ENCODE data around the gene PPP3R2. TPM values are rescaled to one million over a fixed set of nuclear protein-coding genes. Genes with fewer than 3 reads are reported as not detected.

PPP3R2 gene
- polyA plus RNA-seq, 1 donor (not counting 4 experiments of a cell fraction or from before 2014, with no cell fraction given) = not detected

DNA sequence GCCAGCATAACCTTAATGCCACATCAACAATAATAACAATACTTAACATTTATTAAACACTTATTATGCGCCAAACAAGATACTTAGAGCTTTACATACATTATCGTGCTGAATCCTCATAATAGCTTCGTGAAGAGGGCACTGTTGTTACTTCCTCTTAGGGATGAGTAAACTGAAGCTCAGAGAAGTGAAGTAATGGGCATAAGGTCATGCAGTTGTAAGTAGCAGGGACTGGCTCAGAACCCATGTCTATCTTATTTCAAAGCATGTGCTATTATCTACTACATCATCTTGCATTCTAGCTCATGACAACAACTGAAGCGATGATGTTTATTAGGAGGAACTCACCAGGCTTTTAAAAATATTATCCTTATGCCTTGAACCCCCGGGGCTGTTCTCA is 34.9 kb upstream of the PPP3R2 start:
- Histone ChIP-seq H3K4me2 (ENCODE audit: control insufficient read depth, extremely low read depth, insufficient read depth, low read depth, low read length) (no peak overlapping the region), H2AFZ (ENCODE audit: control insufficient read depth, low read length) (no peak overlapping the region), H3K4me3 (ENCODE audit: control insufficient read depth in 2 of 3, extremely low read depth in 1 of 3, insufficient read depth in 2 of 3, low read depth in 1 of 3, low read length in 3 of 3) (no peak overlapping the region), H3K9me1 (ENCODE audit: control insufficient read depth, extremely low read depth, insufficient read depth, low read length) (no peaks in the 10 kb centered on the region), H3K27me3 (ENCODE audit: control insufficient read depth, extremely low read depth, insufficient read depth, low read length) (no peaks in the 10 kb centered on the region), H4K20me1 (ENCODE audit: control insufficient read depth, extremely low read depth, insufficient read depth, low read length) (no peaks in the 10 kb centered on the region), H3K79me2 (ENCODE audit: control insufficient read depth, insufficient read depth, low read length) (no peaks in the 10 kb centered on the region), H3K36me3 (ENCODE audit: control insufficient read depth in 2 of 2, extremely low read depth in 1 of 2, insufficient read depth in 2 of 2, low read length in 2 of 2) (no peaks in the 10 kb centered on the region), H3K4me1 (ENCODE audit: control insufficient read depth, extremely low read depth, insufficient read depth, low read length) (no peaks in the 10 kb centered on the region), H3K27ac (ENCODE audit: control insufficient read depth, insufficient read depth, low read length) (no peak overlapping the region), H3K9ac (ENCODE audit: control insufficient read depth, extremely low read depth, insufficient read depth, low read length) (no peak overlapping the region), H3K9me3 (ENCODE audit: control insufficient read depth, low read depth, low read length) (no peaks in the 10 kb centered on the region)
- dilution Hi-C loops (cut with MboI; ENCODE audit: extremely low pct_ligation_motif_present, low sequenced_read_pairs) = no loop called here
- no peak for FAIRE-seq
- no peak for DNase-seq (ENCODE audit: low read depth, low spot score)
- no peak for TF ChIP-seq EZH2 (IDR thresholded peaks at IDR 0.05; ENCODE audit: low read length)
- TF ChIP-seq, protein P1, sequence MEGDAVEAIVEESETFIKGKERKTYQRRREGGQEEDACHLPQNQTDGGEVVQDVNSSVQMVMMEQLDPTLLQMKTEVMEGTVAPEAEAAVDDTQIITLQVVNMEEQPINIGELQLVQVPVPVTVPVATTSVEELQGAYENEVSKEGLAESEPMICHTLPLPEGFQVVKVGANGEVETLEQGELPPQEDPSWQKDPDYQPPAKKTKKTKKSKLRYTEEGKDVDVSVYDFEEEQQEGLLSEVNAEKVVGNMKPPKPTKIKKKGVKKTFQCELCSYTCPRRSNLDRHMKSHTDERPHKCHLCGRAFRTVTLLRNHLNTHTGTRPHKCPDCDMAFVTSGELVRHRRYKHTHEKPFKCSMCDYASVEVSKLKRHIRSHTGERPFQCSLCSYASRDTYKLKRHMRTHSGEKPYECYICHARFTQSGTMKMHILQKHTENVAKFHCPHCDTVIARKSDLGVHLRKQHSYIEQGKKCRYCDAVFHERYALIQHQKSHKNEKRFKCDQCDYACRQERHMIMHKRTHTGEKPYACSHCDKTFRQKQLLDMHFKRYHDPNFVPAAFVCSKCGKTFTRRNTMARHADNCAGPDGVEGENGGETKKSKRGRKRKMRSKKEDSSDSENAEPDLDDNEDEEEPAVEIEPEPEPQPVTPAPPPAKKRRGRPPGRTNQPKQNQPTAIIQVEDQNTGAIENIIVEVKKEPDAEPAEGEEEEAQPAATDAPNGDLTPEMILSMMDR (optimal IDR thresholded peaks at IDR 0.05 in 1 of 3, IDR thresholded peaks at IDR 0.05 in 1 of 3, conservative IDR thresholded peaks at IDR 0.05 in 1 of 3; ENCODE audit: extremely low read depth in 1 of 3, insufficient read depth in 2 of 3, low read length in 3 of 3) = no peak

DNA sequence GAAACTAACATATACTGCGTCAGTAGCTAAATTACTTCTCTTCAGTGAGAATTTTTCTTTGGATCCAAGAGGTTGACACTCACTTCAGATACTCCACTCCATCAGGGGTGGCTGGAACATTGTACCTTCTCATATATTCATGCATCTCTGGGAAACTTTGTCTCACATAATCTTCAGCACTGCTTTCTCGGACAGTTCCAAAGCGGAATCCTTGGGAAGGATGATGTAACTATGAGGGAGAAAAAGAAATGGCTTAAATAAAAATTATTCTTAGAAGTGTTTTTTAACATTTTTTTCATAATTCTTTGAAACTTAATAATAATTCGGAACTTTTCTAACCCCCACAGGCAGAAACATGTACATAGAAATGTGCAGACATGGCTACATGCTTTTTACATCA is 33.4 kb upstream of the PPP3R2 start:
- dilution Hi-C loops (cut with MboI; ENCODE audit: extremely low pct_ligation_motif_present, low sequenced_read_pairs) = no loop called here
- H3K79me2 ChIP-seq (ENCODE audit: control insufficient read depth, insufficient read depth, low read length) = no peaks in the 10 kb centered on the region
- no peak overlapping the region for H3K27ac ChIP-seq (ENCODE audit: control insufficient read depth, insufficient read depth, low read length)
- no peak overlapping the region for H3K4me3 ChIP-seq (ENCODE audit: control insufficient read depth in 2 of 3, extremely low read depth in 1 of 3, insufficient read depth in 2 of 3, low read depth in 1 of 3, low read length in 3 of 3)
- H3K9me3 ChIP-seq (ENCODE audit: control insufficient read depth, low read depth, low read length) = no peaks in the 10 kb centered on the region
- H3K36me3 ChIP-seq (ENCODE audit: control insufficient read depth in 2 of 2, extremely low read depth in 1 of 2, insufficient read depth in 2 of 2, low read length in 2 of 2) = no peaks in the 10 kb centered on the region
- no peak overlapping the region for H2AFZ ChIP-seq (ENCODE audit: control insufficient read depth, low read length)
- no peak for TF ChIP-seq EZH2 (IDR thresholded peaks at IDR 0.05; ENCODE audit: low read length)
- TF ChIP-seq, protein P1 (optimal IDR thresholded peaks at IDR 0.05 in 1 of 3, IDR thresholded peaks at IDR 0.05 in 1 of 3, conservative IDR thresholded peaks at IDR 0.05 in 1 of 3; ENCODE audit: extremely low read depth in 1 of 3, insufficient read depth in 2 of 3, low read length in 3 of 3) = no peak
- DNase-seq (ENCODE audit: low read depth, low spot score) = no peak
- H3K9me1 ChIP-seq (ENCODE audit: control insufficient read depth, extremely low read depth, insufficient read depth, low read length) = no peaks in the 10 kb centered on the region
- no peaks in the 10 kb centered on the region for H3K4me1 ChIP-seq (ENCODE audit: control insufficient read depth, extremely low read depth, insufficient read depth, low read length)
- no peak overlapping the region for H3K9ac ChIP-seq (ENCODE audit: control insufficient read depth, extremely low read depth, insufficient read depth, low read length)
- H4K20me1 ChIP-seq (ENCODE audit: control insufficient read depth, extremely low read depth, insufficient read depth, low read length) = no peaks in the 10 kb centered on the region
- no peak overlapping the region for H3K4me2 ChIP-seq (ENCODE audit: control insufficient read depth, extremely low read depth, insufficient read depth, low read depth, low read length)
- no peak for FAIRE-seq
- H3K27me3 ChIP-seq (ENCODE audit: control insufficient read depth, extremely low read depth, insufficient read depth, low read length) = no peaks in the 10 kb centered on the region
